Karpas-422 (cell line): ENCODE results near the gene SCUBE1. TPM values are rescaled to one million over a fixed set of nuclear protein-coding genes. Genes with fewer than 3 reads are reported as not detected.

Experiments
- DNase-seq: peaks from one replicate; pipeline ENCODE4 v3.0.0-alpha.2; 2015
- H2AFZ ChIP-seq: fragments of 200-600 bp; sonication (generic); 2 replicates; pipeline ENCODE4 v1.6.1; 2014; ENCODE audit warnings: antibody characterized with exemption, low read length, mixed read lengths
- H3K27ac ChIP-seq: fragments of 200-600 bp; sonication (generic); 2 replicates; pipeline ENCODE4 v1.5.1; 2014; ENCODE audit warnings: mild to moderate bottlenecking, low read length, moderate library complexity
- H3K27me3 ChIP-seq: fragments of 200-600 bp; sonication (generic); 2 replicates; pipeline ENCODE4 v1.6.1; 2014; ENCODE audit warnings: low read length, mixed read lengths
- H3K36me3 ChIP-seq: fragments of 200-600 bp; sonication (generic); 2 replicates; pipeline ENCODE4 v1.6.1; 2014; ENCODE audit warnings: low read length, mixed read lengths; ENCODE audit not compliant: insufficient read depth
- H3K4me1 ChIP-seq: fragments of 200-600 bp; sonication (generic); 2 replicates; pipeline ENCODE4 v1.6.1; 2014; ENCODE audit warnings: mild to moderate bottlenecking, low read length, mixed read lengths
- H3K4me2 ChIP-seq: fragments of 200-600 bp; sonication (generic); 2 replicates; pipeline ENCODE4 v1.6.1; 2014; ENCODE audit warnings: low read length, low read depth, mild to moderate bottlenecking; ENCODE audit not compliant: poor library complexity, severe bottlenecking
- H3K4me3 ChIP-seq: fragments of 200-600 bp; sonication (generic); 2 replicates; pipeline ENCODE4 v1.5.1; 2014; ENCODE audit warnings: mild to moderate bottlenecking, antibody characterized with exemption, low read length, mixed read lengths
- H3K79me2 ChIP-seq: fragments of 200-600 bp; sonication (generic); 2 replicates; pipeline ENCODE4 v1.6.1; 2014; ENCODE audit warnings: mild to moderate bottlenecking, low read length, mixed read lengths
- H3K9ac ChIP-seq: fragments of 200-600 bp; sonication (generic); 2 replicates; pipeline ENCODE4 v1.6.0; 2014; ENCODE audit warnings: low read length
- H3K9me2 ChIP-seq: fragments of 200-600 bp; sonication (generic), shearing (Covaris generic); replicated peaks from 2 replicates; pipeline ENCODE4 v1.6.0; 2014; ENCODE audit warnings: mild to moderate bottlenecking, low read length, moderate library complexity; ENCODE audit not compliant: insufficient read depth
- H3K9me3 ChIP-seq: fragments of 300-700, 200-600 bp; sonication (generic); 2 replicates; pipeline ENCODE4 v1.6.1; 2014; ENCODE audit warnings: low read length, mixed read lengths
- H4K20me1 ChIP-seq: fragments of 200-600 bp; sonication (generic); 2 replicates; pipeline ENCODE4 v1.6.1; 2014; ENCODE audit warnings: mild to moderate bottlenecking, antibody characterized with exemption, low read length, low read depth; ENCODE audit not compliant: insufficient read depth
- total RNA-seq: library from RNA; depleted of rRNA; stranded (reverse); fragments of >200 nt; shearing (Covaris generic); gene quantifications from 2 replicates; pipeline ENCODE4 v1.2.3, GENCODE V29; 2014; ENCODE audit warnings: low replicate concordance

Gene SCUBE1
- total RNA-seq, 1 experiment from 2014 or later = not detected

- no peaks in the 10 kb centered on the region for H3K9me3 ChIP-seq
- no peak overlapping the region for H3K4me2 ChIP-seq
- no peak overlapping the region for H2AFZ ChIP-seq
- H3K4me3 ChIP-seq = no peak overlapping the region
- no peak overlapping the region for H3K9ac ChIP-seq
- H3K79me2 ChIP-seq = no peaks in the 10 kb centered on the region
- H3K9me2 ChIP-seq = no peaks in the 10 kb centered on the region
- no peak for DNase-seq
- H3K27ac ChIP-seq = no peak overlapping the region
- no peaks in the 10 kb centered on the region for H4K20me1 ChIP-seq
- H3K4me1 ChIP-seq = no peaks in the 10 kb centered on the region
- no peaks in the 10 kb centered on the region for H3K27me3 ChIP-seq
- no peaks in the 10 kb centered on the region for H3K36me3 ChIP-seq
These were observed 75.1 kb downstream of the SCUBE1 start for GRCh38 chr22:43267981-43268660.

DNA sequence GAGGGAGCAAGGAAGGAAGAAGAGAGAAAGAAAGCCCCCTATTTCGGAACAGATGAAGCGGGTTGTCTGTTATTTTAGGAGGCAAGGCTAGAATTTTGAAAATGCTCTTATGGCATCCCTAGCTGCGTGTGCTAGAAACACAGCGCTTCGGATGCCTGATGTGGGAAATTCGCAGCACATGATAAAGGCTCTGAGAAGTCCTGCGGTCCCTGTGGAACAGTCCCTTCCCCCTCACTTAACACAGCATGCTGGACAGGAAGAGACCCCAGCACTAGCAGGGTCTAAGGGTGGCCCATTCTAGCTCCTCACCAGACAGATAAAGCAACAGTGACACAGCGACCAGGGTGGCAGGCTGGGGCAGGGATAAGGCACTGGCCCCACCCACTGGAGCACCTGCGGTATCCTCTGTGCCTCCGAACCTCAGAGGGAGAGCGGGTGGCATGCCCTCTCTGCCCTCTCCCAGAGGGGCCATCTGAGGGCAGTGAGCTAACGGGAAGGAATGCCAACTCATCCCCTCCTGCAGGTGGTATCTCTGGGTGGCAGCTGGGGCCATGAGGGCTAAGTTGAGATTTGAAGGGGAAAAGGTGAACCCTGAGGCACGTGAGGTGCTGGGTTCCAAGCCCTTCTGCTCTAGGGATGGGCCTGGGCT, 75.7 kb downstream of the SCUBE1 start:
- Histone ChIP-seq H3K4me2 (no peak overlapping the region), H4K20me1 (no peaks in the 10 kb centered on the region), H3K9me2 (no peaks in the 10 kb centered on the region), H3K9me3 (no peaks in the 10 kb centered on the region), H3K36me3 (no peaks in the 10 kb centered on the region), H3K9ac (no peak overlapping the region), H3K4me1 (no peaks in the 10 kb centered on the region), H3K27me3 (no peaks in the 10 kb centered on the region), H3K27ac (no peak overlapping the region), H3K4me3 (no peak overlapping the region), H2AFZ (no peak overlapping the region), H3K79me2 (no peaks in the 10 kb centered on the region)
- no peak for DNase-seq

DNA sequence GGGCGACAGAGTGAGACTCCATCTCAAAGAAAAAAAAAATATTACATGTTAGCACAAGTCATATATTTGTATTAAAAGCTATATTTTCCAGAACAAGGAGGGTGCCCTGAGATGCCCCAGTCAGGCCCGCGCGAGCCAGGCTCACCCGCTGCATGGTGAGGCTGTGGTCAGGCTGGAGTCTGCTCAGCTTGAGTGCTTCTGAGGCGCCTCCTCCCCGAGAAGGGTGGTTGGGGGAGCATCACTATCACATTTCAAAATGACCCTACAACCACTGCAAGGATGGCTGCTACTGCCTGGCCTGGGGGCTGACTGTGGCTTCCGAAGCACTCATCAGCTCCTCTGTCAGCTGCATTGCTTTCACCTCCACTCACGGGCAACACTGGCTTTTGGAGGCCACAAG, 77.1 kb downstream of the SCUBE1 start:
- no peak overlapping the region for H3K4me2 ChIP-seq
- H3K27ac ChIP-seq = no peak overlapping the region
- no peak overlapping the region for H2AFZ ChIP-seq
- H3K79me2 ChIP-seq = no peaks in the 10 kb centered on the region
- H3K9me3 ChIP-seq = no peaks in the 10 kb centered on the region
- no peak overlapping the region for H3K9ac ChIP-seq
- no peaks in the 10 kb centered on the region for H3K36me3 ChIP-seq
- H3K4me1 ChIP-seq = no peaks in the 10 kb centered on the region
- no peaks in the 10 kb centered on the region for H3K27me3 ChIP-seq
- DNase-seq = no peak
- no peaks in the 10 kb centered on the region for H3K9me2 ChIP-seq
- H3K4me3 ChIP-seq = no peak overlapping the region
- H4K20me1 ChIP-seq = no peaks in the 10 kb centered on the region

GRCh38 chr22:43263645-43264514, 79.3 kb downstream of the SCUBE1 start:
- Histone ChIP-seq H2AFZ (no peak overlapping the region), H3K79me2 (no peaks in the 10 kb centered on the region), H3K36me3 (no peaks in the 10 kb centered on the region), H3K9ac (no peak overlapping the region), H3K27ac (no peak overlapping the region), H3K9me2 (no peaks in the 10 kb centered on the region), H3K4me3 (no peak overlapping the region), H3K4me2 (no peak overlapping the region), H3K27me3 (no peaks in the 10 kb centered on the region), H3K4me1 (no peaks in the 10 kb centered on the region), H3K9me3 (no peaks in the 10 kb centered on the region), H4K20me1 (no peaks in the 10 kb centered on the region)
- no peak for DNase-seq

GRCh38 chr22:43262990-43263644, 80.1 kb downstream of the SCUBE1 start:
- Histone ChIP-seq H2AFZ (no peak overlapping the region), H3K9me3 (no peaks in the 10 kb centered on the region), H3K27me3 (no peaks in the 10 kb centered on the region), H3K4me3 (no peak overlapping the region), H3K36me3 (no peaks in the 10 kb centered on the region), H3K9me2 (no peaks in the 10 kb centered on the region), H3K4me2 (no peak overlapping the region), H3K4me1 (no peaks in the 10 kb centered on the region), H3K9ac (no peak overlapping the region), H3K79me2 (no peaks in the 10 kb centered on the region), H4K20me1 (no peaks in the 10 kb centered on the region), H3K27ac (no peak overlapping the region)
- DNase-seq = no peak

- no peaks in the 10 kb centered on the region for H4K20me1 ChIP-seq
- H3K36me3 ChIP-seq = no peaks in the 10 kb centered on the region
- no peak for DNase-seq
- H3K4me1 ChIP-seq = no peaks in the 10 kb centered on the region
- H3K4me3 ChIP-seq = no peak overlapping the region
- H3K9me2 ChIP-seq = no peaks in the 10 kb centered on the region
- H3K9me3 ChIP-seq = no peaks in the 10 kb centered on the region
- H3K27me3 ChIP-seq = no peaks in the 10 kb centered on the region
- no peak overlapping the region for H3K4me2 ChIP-seq
- no peak overlapping the region for H3K27ac ChIP-seq
- H3K79me2 ChIP-seq = no peaks in the 10 kb centered on the region
- H2AFZ ChIP-seq = no peak overlapping the region
- H3K9ac ChIP-seq = no peak overlapping the region
These were observed 82.6 kb downstream of the SCUBE1 start for GRCh38 chr22:43260331-43261231.

DNA sequence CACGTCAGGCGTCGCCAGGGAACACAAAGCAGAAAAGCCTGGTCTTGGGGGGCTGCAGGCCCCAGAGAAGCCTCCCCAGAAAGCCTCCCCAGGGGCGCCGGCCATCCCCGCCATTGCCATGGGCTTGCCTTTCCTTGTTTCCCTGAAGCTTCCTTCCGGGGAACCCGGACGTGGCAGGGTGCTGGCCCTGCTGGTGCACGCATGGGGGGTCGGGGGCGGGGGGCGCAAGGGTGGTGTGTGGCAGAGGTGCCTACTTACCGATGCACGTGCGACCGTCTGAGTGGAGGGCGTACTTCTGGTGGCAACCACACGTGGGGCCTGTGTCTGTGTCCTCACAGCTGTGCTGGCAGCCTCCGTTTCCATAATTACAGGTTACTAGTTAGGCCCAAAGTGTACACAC, 85.2 kb downstream of the SCUBE1 start:
- Histone ChIP-seq H3K9ac (no peak overlapping the region), H3K4me1 (no peaks in the 10 kb centered on the region), H3K27me3 (no peaks in the 10 kb centered on the region), H2AFZ (no peak overlapping the region), H3K36me3 (no peaks in the 10 kb centered on the region), H3K9me2 (no peaks in the 10 kb centered on the region), H3K4me3 (no peak overlapping the region), H3K9me3 (no peaks in the 10 kb centered on the region), H3K4me2 (no peak overlapping the region), H3K27ac (no peak overlapping the region), H3K79me2 (no peaks in the 10 kb centered on the region), H4K20me1 (no peaks in the 10 kb centered on the region)
- no peak for DNase-seq
